K562 (cell line): ENCODE data around the gene ARSJ. TPM values are rescaled to one million over a fixed set of nuclear protein-coding genes. Genes with fewer than 3 reads are reported as not detected.

Source experiments
- ATAC-seq: fragments of 200-7000 bp; cut with Tn5 transposase; 3 replicates; pipeline ENCODE4 v1.9.1; 2020; ENCODE audit warnings: moderate library complexity
- BruUV-seq: library from RNA; stranded (reverse); fragments of 400-500 nt; replicated peaks from 2 replicates; lab custom pipeline; 2021; lab: Mats Ljungman, UMichigan
- CTCF ChIA-PET: fragments of 300-600 bp; formaldehyde crosslinking; extraction: SDS; loops from one replicate; lab custom pipeline; 2021; ENCODE audit warnings: low intra/inter-chr PET ratio; lab: Yijun Ruan, JAX
- POLR2A ChIA-PET: fragments of 300-600, 350-650 bp; sonication (Branson Sonifier 250); formaldehyde crosslinking; extraction: SDS; loops from one replicate; lab custom pipeline; 2021; ENCODE audit warnings: antibody characterized with exemption, inconsistent platforms; lab: Yijun Ruan, JAX
- DNase-seq, 4 experiments: peaks; one replicate each; pipeline versions ENCODE4 v3.0.0 to v3.0.0-alpha.2; 2011 to 2018; ENCODE audit warnings: low spot score in 3 of 4, mixed read lengths in 3 of 4; ENCODE audit errors: extremely low read depth in 1 of 4
- FAIRE-seq: peaks from 2 replicates; lab custom pipeline; 2011; peaks lifted over from hg19 to GRCh38; lab: Jason Lieb, UNC
- H2AFZ ChIP-seq: 2 replicates; pipeline ENCODE4 v1.6.0; 2011; ENCODE audit warnings: low read depth, low read length, control low read depth, inconsistent platforms
- H3K27ac ChIP-seq: fragments of 200-600 bp; 3 replicates; pipeline ENCODE4 v1.8.0; 2011; ENCODE audit warnings: low read depth, mild to moderate bottlenecking, control low read depth, inconsistent platforms, low read length, moderate library complexity, mixed read lengths; ENCODE audit errors: extremely low read depth
- H3K27me3 ChIP-seq, 2 experiments: fragments of 300-600 bp in 1 of 2; 2 replicates in 1 of 2; 3 replicates in 1 of 2; pipeline versions ENCODE4 v1.6.0 to v1.8.0; 2011; ENCODE audit warnings: inconsistent platforms in 2 of 2, low read length in 2 of 2, mild to moderate bottlenecking in 1 of 2, mixed read lengths in 1 of 2, moderate library complexity in 1 of 2; ENCODE audit not compliant: control insufficient read depth in 2 of 2, insufficient read depth in 2 of 2
- H3K36me3 ChIP-seq: fragments of 300-600 bp; 3 replicates; pipeline ENCODE4 v1.8.0; 2011; ENCODE audit warnings: mild to moderate bottlenecking, low read length, inconsistent platforms; ENCODE audit not compliant: control insufficient read depth, insufficient read depth
- H3K4me1 ChIP-seq, 2 experiments: fragments of 200-600 bp in 1 of 2; replicated peaks in 1 of 2; 2 replicates in 1 of 2; 3 replicates in 1 of 2; pipeline versions ENCODE4 v1.5.1 to v1.8.0; 2011; ENCODE audit warnings: inconsistent platforms in 2 of 2, low read length in 2 of 2, mild to moderate bottlenecking in 1 of 2, mixed read lengths in 1 of 2, moderate library complexity in 1 of 2; ENCODE audit not compliant: control insufficient read depth in 2 of 2, insufficient read depth in 2 of 2
- H3K4me2 ChIP-seq: 2 replicates; pipeline ENCODE4 v1.6.1; 2011; ENCODE audit warnings: low read length, control low read depth, inconsistent platforms, mixed read lengths; ENCODE audit not compliant: insufficient read depth
- H3K4me3 ChIP-seq: fragments of 200-600 bp; sonication (generic), shearing (Covaris generic); 2 replicates; pipeline ENCODE4 v1.5.1; 2016; ENCODE audit warnings: control low read depth, inconsistent platforms
- H3K79me2 ChIP-seq: fragments of 200-600 bp; 3 replicates; pipeline ENCODE4 v1.8.0; 2011; ENCODE audit warnings: low read length, inconsistent platforms; ENCODE audit not compliant: control insufficient read depth, insufficient read depth
- H3K9ac ChIP-seq, 2 experiments: 2 replicates each; pipeline versions ENCODE4 v1.6.0 to v1.6.1; 2011; ENCODE audit warnings: low read depth in 2 of 2, low read length in 2 of 2, control low read depth in 1 of 2, inconsistent platforms in 1 of 2, mild to moderate bottlenecking in 1 of 2, mixed read lengths in 1 of 2; ENCODE audit not compliant: insufficient read depth in 1 of 2
- H3K9me1 ChIP-seq: one replicate; pipeline ENCODE4 v1.6.0; 2011; ENCODE audit warnings: inconsistent platforms, mild to moderate bottlenecking, low read length, moderate library complexity; ENCODE audit not compliant: control insufficient read depth, insufficient read depth
- H3K9me3 ChIP-seq: replicated peaks from 2 replicates; pipeline ENCODE4 v1.5.1; 2011; ENCODE audit warnings: low read depth, low read length, inconsistent platforms; ENCODE audit not compliant: control insufficient read depth, insufficient read depth
- H4K20me1 ChIP-seq: replicated peaks from 2 replicates; pipeline ENCODE4 v1.6.1; 2011; ENCODE audit warnings: low read length, inconsistent platforms, mixed read lengths; ENCODE audit not compliant: control insufficient read depth, insufficient read depth
- CREM ChIP-seq: IDR thresholded peaks from 2 replicates; pipeline ENCODE4 v1.6.1; 2014; ENCODE audit warnings: antibody characterized with exemption, low read depth
- FOXK1 ChIP-seq: sonication (generic); formaldehyde crosslinking; IDR thresholded peaks from 2 replicates; pipeline ENCODE4 v1.8.0; 2022; ENCODE audit warnings: missing genetic modification reagents, mild to moderate bottlenecking, borderline replicate concordance
- JUNB ChIP-seq: fragments of 450-650 bp; formaldehyde crosslinking; conservative IDR thresholded peaks from 2 replicates; pipeline ENCODE4 v1.4.0; 2020; ENCODE audit warnings: mild to moderate bottlenecking
- POLR2B ChIP-seq: fragments of 450-650 bp; IDR thresholded peaks from 2 replicates; pipeline ENCODE4 v1.6.1; 2018; ENCODE audit warnings: low read depth; ENCODE audit not compliant: partially characterized antibody
- RBM22 ChIP-seq: fragments of 200-400 bp; formaldehyde crosslinking; IDR thresholded peaks from 2 replicates; pipeline ENCODE4 v1.6.1; 2018; ENCODE audit warnings: low read length, low read depth; ENCODE audit not compliant: poor library complexity, severe bottlenecking
- RFX1 ChIP-seq: fragments of 450-650 bp; IDR thresholded peaks from 2 replicates; pipeline ENCODE4 v1.6.1; 2016; ENCODE audit warnings: mild to moderate bottlenecking, moderate library complexity
- SMARCC2 ChIP-seq: fragments of 450-650 bp; IDR thresholded peaks from 2 replicates; pipeline ENCODE4 v1.6.1; 2017; ENCODE audit warnings: antibody characterized with exemption, moderate library complexity, mild to moderate bottlenecking, low read depth
- ZNF232 ChIP-seq: sonication (generic); formaldehyde crosslinking; IDR thresholded peaks from 2 replicates; pipeline ENCODE4 v1.8.0; 2022; ENCODE audit warnings: mild to moderate bottlenecking, missing genetic modification reagents
- ZNF551 ChIP-seq: fragments of 250-450 bp; sonication (Bioruptor Pico); IDR thresholded peaks from 2 replicates; pipeline ENCODE4 v1.5.0; 2021; ENCODE audit warnings: mild to moderate bottlenecking, moderate library complexity
- ZNF644 ChIP-seq: fragments of 200-800 bp; sonication (Bioruptor generic); IDR thresholded peaks from 2 replicates; pipeline ENCODE4 v1.6.1; 2016; ENCODE audit warnings: low read depth, missing genetic modification characterization, missing compliant biosample characterization
- WGBS: fragments of 100-300 bp; shearing (Covaris generic); methylation state at CpG from one replicate; pipeline ENCODE4 v1.1.6; 2016; ENCODE audit warnings: low coverage, mixed read lengths; ENCODE audit not compliant: insufficient coverage; ENCODE audit errors: missing lambda C conversion rate; 5-methylcytosine and 5-hydroxymethylcytosine counted together
- in situ Hi-C: fragments of 300-500 bp; cut with MboI; formaldehyde crosslinking; loops from 4 replicates; pipeline ENCODE4 v1.15.0; 2018; ENCODE audit warnings: inconsistent platforms, mixed read lengths
- intact Hi-C: fragments of 100-400 bp; cut with micrococcal nuclease; formaldehyde crosslinking; loops from 2 replicates; pipeline ENCODE4 v1.14.2; 2022
- polyA plus RNA-seq, 8 experiments: library from polyadenylated mRNA; depleted of rRNA in 4 of 8; stranded (reverse) in 5 of 8; unstranded in 3 of 8; fragments of >200 nt; fragmentation: Nextera tagmentation in 2 of 8; fragmentation: Illumina TruSeq in 1 of 8; extraction: Ambion mirVana in 2 of 8; extraction: Trizol in 1 of 8; gene quantifications; 2 replicates each; pipeline versions ENCODE4 v1.2.1 to v1.2.3, GENCODE V29; 2011 to 2014; ENCODE audit warnings: inconsistent platforms in 1 of 8, missing spikeins in 1 of 8
- total RNA-seq, 7 experiments: library from RNA; depleted of rRNA in 6 of 7; stranded (reverse); fragments of >200 nt in 6 of 7; fragmentation: Illumina TruSeq in 2 of 7; extraction: Trizol in 2 of 7; gene quantifications; 2 replicates each; pipeline versions ENCODE4 v1.2.1 to v1.2.3, GENCODE V29; 2011 to 2021; ENCODE audit warnings: low replicate concordance in 1 of 7

ARSJ gene
- total and polyA plus RNA-seq, 9 of the 15 experiments (the other 6 are each of a cell fraction or from before 2014, with no cell fraction given) = not detected

GRCh38 chr4:113973345-113973744, 6.1 kb downstream of the ARSJ start:
- CTCF ChIA-PET = no interaction called here
- H3K27ac ChIP-seq = no peak overlapping the region
- no peaks in the 10 kb centered on the region for H3K4me1 ChIP-seq
- no peaks in the 10 kb centered on the region for H3K27me3 ChIP-seq
- no peaks in the 10 kb centered on the region; the same call in 1 of the 2 replicates for H3K9me3 ChIP-seq
- H3K4me3 ChIP-seq = no peak overlapping the region
- FAIRE-seq (no peak), ATAC-seq (no peak), DNase-seq (no peak)
- intact Hi-C loops (no loop called here), in situ Hi-C loops (no loop called here)
- H3K79me2 ChIP-seq = no peaks in the 10 kb centered on the region
- 0% methylated on average over 3 of the region's 3 CpGs for WGBS
- no peak overlapping the region for H2AFZ ChIP-seq
- H3K9ac ChIP-seq = no peak overlapping the region
- no peaks in the 10 kb centered on the region for H3K9me1 ChIP-seq
- H4K20me1 ChIP-seq = no peaks in the 10 kb centered on the region
- no peak overlapping the region for H3K4me2 ChIP-seq
- BruUV-seq = no TSS peak
- TF ChIP-seq ZNF644 = no peak
- no peak for TF ChIP-seq RBM22
- no peak for TF ChIP-seq CREM
- TF ChIP-seq JUNB (CRISPR knock-in tag) = no peak
- no peak for TF ChIP-seq RFX1
- no peak for TF ChIP-seq ZNF232 (CRISPR knock-in tag)
- no peak for TF ChIP-seq POLR2B
- TF ChIP-seq ZNF551 (CRISPR knock-in tag) = no peak
- TF ChIP-seq SMARCC2 = no peak
- TF ChIP-seq FOXK1 (CRISPR knock-in tag) = no peak
- POLR2A ChIA-PET = no interaction called here
- no peaks in the 10 kb centered on the region for H3K36me3 ChIP-seq
